MM.1S (cell line): ENCODE results near the gene NFATC2.

ENCODE experiments used
- DNase-seq: peaks from one replicate; pipeline ENCODE4 v3.0.0-alpha.2; 2015
- H2AFZ ChIP-seq: fragments of 300-600 bp; sonication (generic); 2 replicates; pipeline ENCODE4 v1.6.0; 2016; ENCODE audit warnings: antibody characterized with exemption, low read length
- H3F3A ChIP-seq: fragments of 300-600 bp; sonication (generic); 2 replicates; pipeline ENCODE4 v1.6.1; 2016; ENCODE audit warnings: mild to moderate bottlenecking, antibody characterized with exemption, low read length, moderate library complexity, mixed read lengths; ENCODE audit not compliant: insufficient read depth
- H3K27ac ChIP-seq: fragments of 300-600 bp; sonication (generic); 2 replicates; pipeline ENCODE4 v1.5.1; 2016; ENCODE audit warnings: mild to moderate bottlenecking, low read length
- H3K27me3 ChIP-seq: fragments of 300-600 bp; sonication (generic); replicated peaks from 2 replicates; pipeline ENCODE4 v1.6.0; 2016; ENCODE audit warnings: low read length; ENCODE audit not compliant: insufficient read depth
- H3K36me3 ChIP-seq: fragments of 300-600 bp; sonication (generic); replicated peaks from 2 replicates; pipeline ENCODE4 v1.6.1; 2016; ENCODE audit warnings: mild to moderate bottlenecking, low read length, mixed read lengths; ENCODE audit not compliant: insufficient read depth
- H3K4me1 ChIP-seq: fragments of 300-600 bp; sonication (generic); 2 replicates; pipeline ENCODE4 v1.6.1; 2016; ENCODE audit warnings: low read length, mixed read lengths
- H3K4me2 ChIP-seq: fragments of 300-600 bp; sonication (generic); 2 replicates; pipeline ENCODE4 v1.6.0; 2016; ENCODE audit warnings: low read depth, low read length
- H3K4me3 ChIP-seq: fragments of 300-600 bp; sonication (generic); 2 replicates; pipeline ENCODE4 v1.5.1; 2016; ENCODE audit warnings: low read length, mixed read lengths
- H3K79me2 ChIP-seq: fragments of 300-600 bp; sonication (generic); 2 replicates; pipeline ENCODE4 v1.6.1; 2016; ENCODE audit warnings: mixed run types, low read length, mixed read lengths
- H3K9ac ChIP-seq: fragments of 300-600 bp; sonication (generic); 2 replicates; pipeline ENCODE4 v1.6.1; 2016; ENCODE audit warnings: low read length, mixed read lengths
- H3K9me2 ChIP-seq: fragments of 300-600 bp; sonication (generic); replicated peaks from 2 replicates; pipeline ENCODE4 v1.6.1; 2016; ENCODE audit warnings: mild to moderate bottlenecking, low read length, mixed read lengths; ENCODE audit not compliant: insufficient read depth
- H3K9me3 ChIP-seq: fragments of 300-600 bp; sonication (generic); replicated peaks from 2 replicates; pipeline ENCODE4 v1.6.1; 2016; ENCODE audit warnings: mild to moderate bottlenecking, low read length, mixed read lengths; ENCODE audit not compliant: insufficient read depth
- H4K20me1 ChIP-seq: fragments of 300-600 bp; sonication (generic); 2 replicates; pipeline ENCODE4 v1.6.1; 2016; ENCODE audit warnings: mild to moderate bottlenecking, low read length, moderate library complexity, mixed read lengths; ENCODE audit not compliant: insufficient read depth
- EZH2 ChIP-seq: fragments of 300-600 bp; sonication (generic); optimal IDR thresholded peaks from 2 replicates; pipeline ENCODE3; 2017; ENCODE audit warnings: low read depth, mild to moderate bottlenecking, antibody characterized with exemption, low read length, mixed read lengths
- EZH2phosphoT487 ChIP-seq: fragments of 300-600 bp; sonication (generic); IDR thresholded peaks from 2 replicates; pipeline ENCODE4 v1.6.1; 2018; ENCODE audit warnings: antibody characterized with exemption, low read length
- TF ChIP-seq, protein P1 (sequence below): fragments of 300-600 bp; sonication (generic); IDR thresholded peaks from 2 replicates; pipeline ENCODE4 v1.5.1; 2016; ENCODE audit warnings: antibody characterized with exemption, low read length, mixed read lengths

Gene NFATC2

DNA sequence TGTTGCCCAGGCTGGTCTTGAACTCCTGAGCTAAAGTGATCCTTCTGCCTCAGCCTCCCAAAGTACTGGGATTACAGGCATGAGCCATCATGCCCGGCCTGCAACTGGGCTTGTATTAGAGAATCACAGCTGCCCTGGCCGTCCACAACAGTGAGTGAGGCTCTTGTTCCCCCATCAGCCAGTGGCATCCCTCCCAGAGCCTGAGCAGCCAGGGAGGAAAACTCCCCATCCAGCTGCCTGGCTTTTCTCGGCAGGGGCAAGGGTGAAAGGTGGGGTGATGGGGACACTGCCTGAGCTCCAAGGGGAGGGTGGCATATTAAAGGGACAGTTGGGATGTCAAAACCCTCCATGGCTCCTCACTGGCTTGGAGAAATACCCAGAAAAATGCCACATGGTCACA, 185.6 kb downstream of the NFATC2 start:
- Histone ChIP-seq H3K4me2 (no peak overlapping the region), H3F3A (no peaks in the 10 kb centered on the region), H3K9ac (no peak overlapping the region), H3K9me2 (no peaks in the 10 kb centered on the region), H3K9me3 (no peaks in the 10 kb centered on the region), H3K27me3 (no peaks in the 10 kb centered on the region), H3K4me1 (no peaks in the 10 kb centered on the region), H3K36me3 (no peaks in the 10 kb centered on the region), H2AFZ (no peak overlapping the region), H3K79me2 (no peaks in the 10 kb centered on the region), H3K4me3 (no peak overlapping the region), H3K27ac (no peak overlapping the region), H4K20me1 (no peaks in the 10 kb centered on the region)
- no peak for DNase-seq
- TF ChIP-seq, protein P1, sequence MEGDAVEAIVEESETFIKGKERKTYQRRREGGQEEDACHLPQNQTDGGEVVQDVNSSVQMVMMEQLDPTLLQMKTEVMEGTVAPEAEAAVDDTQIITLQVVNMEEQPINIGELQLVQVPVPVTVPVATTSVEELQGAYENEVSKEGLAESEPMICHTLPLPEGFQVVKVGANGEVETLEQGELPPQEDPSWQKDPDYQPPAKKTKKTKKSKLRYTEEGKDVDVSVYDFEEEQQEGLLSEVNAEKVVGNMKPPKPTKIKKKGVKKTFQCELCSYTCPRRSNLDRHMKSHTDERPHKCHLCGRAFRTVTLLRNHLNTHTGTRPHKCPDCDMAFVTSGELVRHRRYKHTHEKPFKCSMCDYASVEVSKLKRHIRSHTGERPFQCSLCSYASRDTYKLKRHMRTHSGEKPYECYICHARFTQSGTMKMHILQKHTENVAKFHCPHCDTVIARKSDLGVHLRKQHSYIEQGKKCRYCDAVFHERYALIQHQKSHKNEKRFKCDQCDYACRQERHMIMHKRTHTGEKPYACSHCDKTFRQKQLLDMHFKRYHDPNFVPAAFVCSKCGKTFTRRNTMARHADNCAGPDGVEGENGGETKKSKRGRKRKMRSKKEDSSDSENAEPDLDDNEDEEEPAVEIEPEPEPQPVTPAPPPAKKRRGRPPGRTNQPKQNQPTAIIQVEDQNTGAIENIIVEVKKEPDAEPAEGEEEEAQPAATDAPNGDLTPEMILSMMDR = no peak
- TF ChIP-seq EZH2 (no peak), EZH2phosphoT487 (no peak)

DNA sequence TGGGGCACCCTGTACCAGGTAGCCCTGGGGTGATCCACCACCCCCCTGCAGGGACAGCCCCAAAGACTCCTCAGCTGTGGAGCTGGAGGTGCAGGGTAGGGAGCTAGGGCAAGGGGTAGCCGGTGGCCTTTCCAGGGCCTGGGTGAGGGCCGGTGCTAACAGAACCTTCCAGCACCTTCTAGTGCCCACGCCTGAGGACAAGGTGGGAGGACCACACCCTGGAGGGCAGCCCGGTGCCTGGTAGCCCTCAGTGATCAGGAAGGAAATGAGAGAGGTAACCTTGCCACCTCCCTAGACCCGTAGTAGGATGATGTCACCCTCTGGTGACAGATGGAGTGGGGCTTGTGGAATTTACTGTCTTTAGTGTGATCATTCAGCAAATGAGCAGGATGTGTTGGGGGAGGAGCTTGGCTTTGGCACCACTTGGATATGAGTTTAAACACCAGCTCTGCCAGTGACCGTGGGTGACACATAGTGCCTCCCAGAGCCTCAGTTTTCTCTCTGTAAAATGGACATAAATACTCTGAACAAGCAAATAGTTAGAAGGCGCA, 187.7 kb downstream of the NFATC2 start:
- Histone ChIP-seq H3K27ac (no peak overlapping the region), H3K9me2 (no peaks in the 10 kb centered on the region), H3K4me1 (no peaks in the 10 kb centered on the region), H3K27me3 (no peaks in the 10 kb centered on the region), H3K9me3 (no peaks in the 10 kb centered on the region), H2AFZ (no peak overlapping the region), H3K9ac (no peak overlapping the region), H3K4me3 (no peak overlapping the region), H4K20me1 (no peaks in the 10 kb centered on the region), H3K4me2 (no peak overlapping the region), H3F3A (no peaks in the 10 kb centered on the region), H3K36me3 (no peaks in the 10 kb centered on the region), H3K79me2 (no peaks in the 10 kb centered on the region)
- DNase-seq = no peak
- TF ChIP-seq, protein P1 = no peak
- TF ChIP-seq EZH2 (no peak), EZH2phosphoT487 (no peak)

DNA sequence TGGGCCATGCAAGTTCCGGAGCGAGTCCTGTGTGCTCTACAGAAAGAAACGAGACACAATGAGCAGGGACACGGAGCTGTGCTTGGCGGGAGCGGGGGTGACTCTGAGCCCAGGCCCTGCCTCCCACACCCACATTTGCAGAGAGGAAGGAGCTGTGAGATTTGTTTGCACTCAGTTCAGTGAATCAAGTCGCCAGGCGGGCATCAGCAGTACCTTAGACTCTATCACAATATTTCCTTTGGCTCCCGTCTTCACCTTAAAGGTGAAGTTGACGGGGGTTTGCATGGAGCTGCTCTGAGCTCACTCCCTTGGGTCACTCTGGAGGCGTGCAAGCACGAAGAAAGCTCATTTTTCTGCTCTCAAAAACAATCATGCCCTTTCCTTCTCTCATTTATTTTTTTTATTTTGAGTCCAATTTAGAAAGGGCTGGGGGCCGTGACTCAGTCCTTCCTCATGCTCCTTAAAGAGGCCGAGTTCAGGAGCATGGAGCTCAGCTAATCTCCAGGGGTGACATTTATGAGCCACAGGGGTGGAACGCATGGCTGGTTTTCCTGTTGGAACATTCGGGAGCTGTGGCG, 188.2 kb downstream of the NFATC2 start:
- Histone ChIP-seq H3F3A (no peaks in the 10 kb centered on the region), H3K4me2 (no peak overlapping the region), H3K9me3 (no peaks in the 10 kb centered on the region), H3K4me1 (no peaks in the 10 kb centered on the region), H3K36me3 (no peaks in the 10 kb centered on the region), H2AFZ (no peak overlapping the region), H3K4me3 (no peak overlapping the region), H3K27ac (no peak overlapping the region), H3K9ac (no peak overlapping the region), H3K27me3 (no peaks in the 10 kb centered on the region), H3K79me2 (no peaks in the 10 kb centered on the region), H4K20me1 (no peaks in the 10 kb centered on the region), H3K9me2 (no peaks in the 10 kb centered on the region)
- DNase-seq = no peak
- no peak for TF ChIP-seq EZH2
- TF ChIP-seq EZH2phosphoT487 = no peak
- TF ChIP-seq, protein P1 = no peak
